IgD-negative memory B cell (primary cell): ENCODE measurements around the gene DDX27. TPM values are rescaled to one million over a fixed set of nuclear protein-coding genes. Genes with fewer than 3 reads are reported as not detected.

Source experiments
- H3K27ac Mint-ChIP-seq, 3 donors: one replicate each; pipeline ENCODE4 v1.8.0; 2020 to 2022; ENCODE audit warnings: mild to moderate bottlenecking in 3 of 3, mixed read lengths in 3 of 3, moderate library complexity in 1 of 3
- H3K27me3 Mint-ChIP-seq: one replicate; pipeline ENCODE4 v1.8.0; 2021; ENCODE audit warnings: mixed read lengths
- H3K36me3 Mint-ChIP-seq: one replicate; pipeline ENCODE4 v1.8.0; 2020; ENCODE audit warnings: mild to moderate bottlenecking, mixed read lengths
- H3K4me1 Mint-ChIP-seq, 3 donors: one replicate each; pipeline ENCODE4 v1.8.0; 2020 to 2022; ENCODE audit warnings: mixed read lengths in 3 of 3, mild to moderate bottlenecking in 1 of 3
- H3K4me3 Mint-ChIP-seq, 4 donors: one replicate each; pipeline ENCODE4 v1.8.0; 2020 to 2022; ENCODE audit warnings: mild to moderate bottlenecking in 4 of 4, mixed read lengths in 4 of 4, moderate library complexity in 3 of 4
- H3K9me3 Mint-ChIP-seq, 3 donors: one replicate each; pipeline ENCODE4 v1.8.0; 2020 to 2021; ENCODE audit warnings: mixed read lengths in 3 of 3, mild to moderate bottlenecking in 1 of 3
- polyA plus RNA-seq: library from polyadenylated mRNA; unstranded; fragments of 300-500 nt; fragmentation: Illumina TruSeq; gene quantifications from one replicate; pipeline ENCODE4 v1.2.3, GENCODE V29; 2021

The DDX27 gene
- polyA plus RNA-seq, 1 donor from 2014 or later: 62.8 TPM

DNA sequence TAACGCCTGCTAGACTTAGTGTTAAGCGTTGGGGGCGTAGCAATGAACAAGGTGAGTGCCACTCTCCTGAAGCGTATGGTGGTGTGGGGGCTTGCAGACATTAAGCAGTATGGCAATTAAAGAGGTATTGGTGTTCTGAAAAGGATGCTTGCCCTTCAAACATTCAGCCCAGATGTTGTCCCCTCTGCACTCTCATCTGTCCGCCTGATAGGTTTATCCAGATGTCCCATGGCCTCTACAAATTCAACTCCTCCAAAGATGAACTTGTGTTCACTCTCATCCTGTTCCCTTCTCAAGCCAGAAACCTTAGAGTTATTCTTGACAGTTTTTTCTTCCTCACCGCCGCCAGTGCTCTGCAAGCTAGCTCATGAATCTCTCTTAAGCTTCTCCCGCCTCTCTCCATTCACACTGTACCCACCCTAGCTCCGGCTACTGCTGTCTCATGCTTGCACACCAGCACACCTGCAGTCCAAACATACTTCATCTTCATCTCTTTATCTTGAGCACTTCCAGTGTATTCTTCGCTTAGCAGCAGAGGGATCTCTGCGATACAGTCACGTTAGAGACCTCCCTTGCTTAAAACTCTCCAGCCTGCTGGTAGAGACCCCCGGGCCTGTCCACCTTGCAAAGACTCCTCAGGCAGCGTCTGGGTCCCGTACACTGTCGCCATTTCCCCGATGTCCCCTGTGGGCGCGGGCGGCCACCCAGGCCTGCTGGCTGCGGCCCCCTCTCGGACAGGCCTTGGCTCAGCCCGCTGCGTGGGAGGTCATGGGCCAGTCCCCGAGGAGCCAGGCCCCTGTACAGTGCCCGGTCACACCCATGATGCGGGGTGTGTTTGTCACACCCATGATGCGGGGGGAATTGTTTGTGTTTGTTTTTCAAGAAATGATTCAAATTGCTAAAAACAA, 962 bp downstream of the DDX27 start:
- no peaks in the 10 kb centered on the region for H3K27me3 Mint-ChIP-seq
- H3K27ac Mint-ChIP-seq: peak overlapping the region; percentile 82 to 98 (median 97)
- peaks cover 6% of the 10 kb centered on the region for H3K36me3 Mint-ChIP-seq
- peaks cover 10 to 22% (median 16%) of the 10 kb centered on the region in 3 donors for H3K4me1 Mint-ChIP-seq
- H3K4me3 Mint-ChIP-seq: peak overlapping the region; percentile 84 to 97 (median 94)
- no peaks in the 10 kb centered on the region for H3K9me3 Mint-ChIP-seq

DNA sequence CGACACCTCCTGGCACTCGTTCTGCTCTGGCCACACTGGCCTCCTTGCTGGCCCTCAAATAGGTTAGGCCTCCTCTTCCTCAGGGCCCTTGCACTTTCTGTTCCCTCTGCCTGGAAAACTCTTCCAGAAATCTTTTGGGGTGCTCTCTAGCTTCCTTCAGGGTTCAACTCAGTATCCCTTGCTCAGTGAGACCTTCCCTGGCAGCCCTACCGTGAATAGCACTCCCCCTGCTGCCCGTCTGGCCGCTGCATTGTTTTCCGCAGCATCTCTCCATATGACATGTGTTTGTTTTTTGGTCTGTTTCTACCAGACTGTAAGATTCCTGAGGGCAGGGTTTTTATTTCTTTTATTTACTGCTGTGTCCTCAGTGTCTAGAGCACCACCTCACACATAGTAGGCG, 6.7 kb downstream of the DDX27 start:
- Mint-ChIP-seq H3K27ac (no peak overlapping the region), H3K4me1 (peaks cover 0 to 8% (median 5%) of the 10 kb centered on the region in 3 donors), H3K36me3 (peaks cover 12% of the 10 kb centered on the region), H3K27me3 (no peaks in the 10 kb centered on the region), H3K9me3 (no peaks in the 10 kb centered on the region), H3K4me3 (peak overlapping the region in 1 of 4 donors; percentile 68)

- Mint-ChIP-seq H3K9me3 (no peaks in the 10 kb centered on the region), H3K27me3 (no peaks in the 10 kb centered on the region), H3K4me1 (peaks cover 0 to 6% (median 5%) of the 10 kb centered on the region in 3 donors), H3K4me3 (no peak overlapping the region), H3K27ac (peak overlapping the region in 1 of 3 donors; percentile 39), H3K36me3 (peaks cover 12% of the 10 kb centered on the region)
Observed at GRCh38 chr20:49228676-49229075, 9.5 kb downstream of the DDX27 start.

GRCh38 chr20:49229381-49229780, 10.2 kb downstream of the DDX27 start:
- no peaks in the 10 kb centered on the region for H3K27me3 Mint-ChIP-seq
- no peaks in the 10 kb centered on the region for H3K9me3 Mint-ChIP-seq
- H3K27ac Mint-ChIP-seq: no peak overlapping the region
- peaks cover 10% of the 10 kb centered on the region for H3K36me3 Mint-ChIP-seq
- peaks cover 0 to 6% (median 5%) of the 10 kb centered on the region in 3 donors for H3K4me1 Mint-ChIP-seq
- peak overlapping the region in 1 of 4 donors; percentile 32 for H3K4me3 Mint-ChIP-seq

GRCh38 chr20:49230021-49230420, 10.8 kb downstream of the DDX27 start:
- peaks cover 0 to 5% (median 4%) of the 10 kb centered on the region in 3 donors for H3K4me1 Mint-ChIP-seq
- peaks cover 8% of the 10 kb centered on the region for H3K36me3 Mint-ChIP-seq
- H3K4me3 Mint-ChIP-seq: no peak overlapping the region
- no peaks in the 10 kb centered on the region for H3K27me3 Mint-ChIP-seq
- no peaks in the 10 kb centered on the region for H3K9me3 Mint-ChIP-seq
- peak overlapping the region in 1 of 3 donors; percentile 10 for H3K27ac Mint-ChIP-seq

- Mint-ChIP-seq H3K27ac (peak overlapping the region in 2 of 3 donors; percentile 10 to 84), H3K27me3 (no peaks in the 10 kb centered on the region), H3K9me3 (no peaks in the 10 kb centered on the region), H3K36me3 (peaks cover 5% of the 10 kb centered on the region), H3K4me1 (peaks cover 0 to 5% (median 4%) of the 10 kb centered on the region in 3 donors), H3K4me3 (peak overlapping the region in 2 of 4 donors; percentile 45 to 56)
Observed at GRCh38 chr20:49230561-49231133, 11.4 kb downstream of the DDX27 start.

DNA sequence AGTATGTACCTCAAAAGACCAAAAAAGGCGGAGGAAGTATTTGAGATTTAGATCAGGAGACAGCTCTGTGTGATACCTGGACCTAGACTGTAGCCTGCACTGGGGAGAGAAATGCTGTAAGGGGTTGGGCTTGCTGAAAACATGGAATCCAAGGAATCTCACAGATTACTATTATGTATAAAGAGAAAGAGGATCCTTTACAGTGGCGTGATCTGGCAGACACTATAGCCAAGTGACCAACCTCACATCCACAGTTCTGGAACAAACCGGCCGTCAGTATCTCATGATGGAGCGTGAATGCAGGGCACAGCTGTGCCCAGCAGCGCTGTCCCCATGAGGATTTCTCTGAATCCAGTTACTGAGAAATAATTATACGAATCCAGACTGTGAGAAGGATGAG, 12.3 kb downstream of the DDX27 start:
- Mint-ChIP-seq H3K4me3 (no peak overlapping the region), H3K27ac (peak overlapping the region in 2 of 3 donors; percentile 5 to 84), H3K27me3 (no peaks in the 10 kb centered on the region), H3K36me3 (peaks cover 5% of the 10 kb centered on the region), H3K4me1 (peaks cover 0 to 5% (median 4%) of the 10 kb centered on the region in 3 donors), H3K9me3 (no peaks in the 10 kb centered on the region)

DNA sequence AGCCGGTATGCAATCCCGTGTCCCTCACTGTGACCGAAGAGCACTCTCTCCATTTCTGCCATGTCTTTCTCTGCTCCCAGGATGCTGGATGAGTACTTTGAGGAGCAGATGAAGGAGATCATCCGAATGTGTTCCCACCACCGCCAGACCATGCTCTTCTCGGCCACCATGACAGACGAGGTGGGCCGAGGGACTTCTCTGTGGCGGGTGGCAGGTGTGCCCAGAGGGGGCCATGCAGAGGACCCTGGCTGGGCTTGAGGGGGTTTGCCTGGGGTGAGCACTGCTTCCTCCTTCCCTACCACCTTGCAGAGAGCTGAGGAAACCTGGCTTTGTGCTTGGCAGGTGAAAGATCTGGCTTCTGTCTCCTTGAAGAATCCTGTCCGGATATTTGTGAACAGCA, 14.0 kb downstream of the DDX27 start:
- H3K4me3 Mint-ChIP-seq: no peak overlapping the region
- no peaks in the 10 kb centered on the region for H3K9me3 Mint-ChIP-seq
- H3K27ac Mint-ChIP-seq: no peak overlapping the region
- peaks cover 0 to 5% (median 4%) of the 10 kb centered on the region in 3 donors for H3K4me1 Mint-ChIP-seq
- no peaks in the 10 kb centered on the region for H3K27me3 Mint-ChIP-seq
- peaks cover 9% of the 10 kb centered on the region for H3K36me3 Mint-ChIP-seq

DNA sequence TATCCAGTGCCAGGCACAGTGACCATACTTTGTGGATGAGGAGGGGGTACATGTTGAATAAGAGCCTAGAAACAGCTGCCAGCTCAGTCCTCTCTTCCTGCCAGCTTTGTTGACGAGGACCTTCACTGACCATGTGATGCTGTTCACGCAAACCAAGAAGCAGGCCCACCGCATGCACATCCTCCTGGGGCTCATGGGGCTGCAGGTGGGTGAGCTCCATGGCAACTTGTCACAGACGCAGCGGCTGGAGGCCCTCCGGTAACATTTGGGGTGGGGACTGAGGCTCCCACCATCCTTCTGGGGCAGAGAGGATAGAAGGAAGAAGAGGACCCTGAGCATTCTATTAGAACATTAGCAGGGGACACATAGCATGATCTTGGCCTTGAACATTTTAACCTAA, 15.6 kb downstream of the DDX27 start:
- Mint-ChIP-seq H3K4me3 (no peak overlapping the region), H3K4me1 (peaks cover 0 to 5% (median 4%) of the 10 kb centered on the region in 3 donors), H3K9me3 (no peaks in the 10 kb centered on the region), H3K27ac (no peak overlapping the region), H3K27me3 (no peaks in the 10 kb centered on the region), H3K36me3 (peaks cover 9% of the 10 kb centered on the region)

DNA sequence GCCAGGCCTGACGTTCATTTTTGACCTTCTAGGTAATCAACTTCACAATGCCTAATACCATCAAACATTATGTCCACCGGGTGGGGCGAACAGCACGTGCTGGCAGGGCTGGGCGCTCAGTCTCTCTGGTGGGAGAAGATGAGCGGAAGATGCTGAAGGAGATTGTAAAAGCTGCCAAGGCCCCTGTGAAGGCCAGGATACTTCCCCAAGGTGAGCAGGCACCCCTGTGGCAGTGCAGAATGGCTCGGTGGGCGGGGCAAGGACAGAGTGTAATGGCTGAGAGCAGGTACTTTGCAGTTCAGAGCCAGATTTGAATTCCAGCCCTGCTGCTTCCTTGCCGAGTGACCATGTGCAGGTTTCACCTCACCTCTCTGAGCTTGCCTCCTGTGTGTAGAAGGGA, 17.1 kb downstream of the DDX27 start:
- no peak overlapping the region for H3K4me3 Mint-ChIP-seq

GRCh38 chr20:49237531-49237930, 18.3 kb downstream of the DDX27 start:
- Mint-ChIP-seq H3K4me3 (no peak overlapping the region), H3K9me3 (no peaks in the 10 kb centered on the region), H3K27ac (peak overlapping the region in 1 of 3 donors; percentile 47), H3K27me3 (no peaks in the 10 kb centered on the region), H3K36me3 (peaks cover 9% of the 10 kb centered on the region), H3K4me1 (no peaks in the 10 kb centered on the region)

More for the DNA sequence above, 17.1 kb downstream of the DDX27 start:
- Mint-ChIP-seq H3K27me3 (no peaks in the 10 kb centered on the region), H3K36me3 (peaks cover 9% of the 10 kb centered on the region), H3K27ac (peak overlapping the region in 1 of 3 donors; percentile 16), H3K4me1 (no peaks in the 10 kb centered on the region), H3K9me3 (no peaks in the 10 kb centered on the region)

GRCh38 chr20:49245921-49246740, 26.9 kb downstream of the DDX27 start:
- Mint-ChIP-seq H3K27ac (peak overlapping the region; percentile 3 to 59 (median 8)), H3K4me1 (peaks cover 0 to 2% (median 0%) of the 10 kb centered on the region in 3 donors), H3K27me3 (no peaks in the 10 kb centered on the region), H3K9me3 (no peaks in the 10 kb centered on the region), H3K36me3 (no peaks in the 10 kb centered on the region), H3K4me3 (no peak overlapping the region)

GRCh38 chr20:49247169-49247723, 28.0 kb downstream of the DDX27 start:
- Mint-ChIP-seq H3K4me1 (peaks cover 0 to 2% (median 0%) of the 10 kb centered on the region in 3 donors), H3K27me3 (no peaks in the 10 kb centered on the region), H3K36me3 (no peaks in the 10 kb centered on the region), H3K4me3 (no peak overlapping the region), H3K9me3 (no peaks in the 10 kb centered on the region), H3K27ac (no peak overlapping the region)

GRCh38 chr20:49247792-49248191, 28.6 kb downstream of the DDX27 start:
- H3K9me3 Mint-ChIP-seq: no peaks in the 10 kb centered on the region
- H3K4me1 Mint-ChIP-seq: peaks cover 0 to 2% (median 0%) of the 10 kb centered on the region in 3 donors
- no peaks in the 10 kb centered on the region for H3K36me3 Mint-ChIP-seq
- H3K4me3 Mint-ChIP-seq: no peak overlapping the region
- H3K27me3 Mint-ChIP-seq: no peaks in the 10 kb centered on the region
- H3K27ac Mint-ChIP-seq: peak overlapping the region in 1 of 3 donors; percentile 90
